CD14-positive monocyte (primary cell): ENCODE results near the gene PDLIM7. TPM values are rescaled to one million over a fixed set of nuclear protein-coding genes. Genes with fewer than 3 reads are reported as not detected.

Experiments used
- DNase-seq, 3 donors: peaks; one replicate each; pipeline ENCODE4 v3.0.0-alpha.2; 2011 to 2022
- H2AFZ ChIP-seq: 2 replicates; pipeline ENCODE4 v1.6.0; 2012; ENCODE audit warnings: mild to moderate bottlenecking, low read depth, low read length, inconsistent platforms; ENCODE audit not compliant: insufficient read depth, poor library complexity, severe bottlenecking
- H3K27ac ChIP-seq, 2 donors: 1 replicate in 1 of 2; 2 replicates in 1 of 2; pipeline ENCODE4 v1.5.1; 2012 to 2013; ENCODE audit warnings: low read length in 2 of 2, control low read depth in 1 of 2, inconsistent platforms in 1 of 2, low read depth in 1 of 2, mild to moderate bottlenecking in 1 of 2
- H3K27me3 ChIP-seq, 2 donors: one replicate each; pipeline versions ENCODE4 v1.6.0 to v1.6.1; 2011 to 2013; ENCODE audit warnings: low read length in 2 of 2; ENCODE audit not compliant: control insufficient read depth in 2 of 2, insufficient read depth in 2 of 2
- H3K36me3 ChIP-seq, 2 donors: replicated peaks in 1 of 2; 1 replicate in 1 of 2; 2 replicates in 1 of 2; pipeline versions ENCODE4 v1.5.1 to v1.6.1; 2012 to 2013; ENCODE audit warnings: low read length in 2 of 2, control low read depth in 1 of 2, inconsistent platforms in 1 of 2, mild to moderate bottlenecking in 1 of 2; ENCODE audit not compliant: insufficient read depth in 2 of 2, control insufficient read depth in 1 of 2
- H3K4me1 ChIP-seq, 2 donors: 1 replicate in 1 of 2; 2 replicates in 1 of 2; pipeline versions ENCODE4 v1.5.1 to v1.6.1; 2012 to 2013; ENCODE audit warnings: low read length in 2 of 2, control low read depth in 1 of 2, inconsistent platforms in 1 of 2, mild to moderate bottlenecking in 1 of 2, moderate library complexity in 1 of 2; ENCODE audit not compliant: insufficient read depth in 2 of 2, control insufficient read depth in 1 of 2
- H3K4me2 ChIP-seq: replicated peaks from 2 replicates; pipeline ENCODE3; 2012; ENCODE audit warnings: low read length, moderate library complexity, mild to moderate bottlenecking; ENCODE audit not compliant: poor library complexity, severe bottlenecking; ENCODE audit errors: extremely low read depth
- H3K4me3 ChIP-seq, 3 experiments: fragments of 200-600 bp in 1 of 3; sonication (generic) in 1 of 3; replicated peaks in 1 of 3; 1 replicate in 2 of 3; 2 replicates in 1 of 3; pipeline ENCODE4 v1.5.1; 2011 to 2013; ENCODE audit warnings: low read length in 3 of 3, mild to moderate bottlenecking in 3 of 3, control low read depth in 2 of 3, low read depth in 2 of 3, inconsistent platforms in 1 of 3, moderate library complexity in 1 of 3
- H3K79me2 ChIP-seq: 2 replicates; pipeline ENCODE4 v1.6.0; 2012; ENCODE audit warnings: mild to moderate bottlenecking, control low read depth, inconsistent platforms, low read length, moderate library complexity; ENCODE audit not compliant: insufficient read depth
- H3K9ac ChIP-seq: 2 replicates; pipeline ENCODE4 v1.6.0; 2017; ENCODE audit warnings: low read length, mild to moderate bottlenecking; ENCODE audit not compliant: insufficient read depth, poor library complexity, severe bottlenecking
- H3K9me3 ChIP-seq, 2 donors: replicated peaks in 1 of 2; 1 replicate in 1 of 2; 2 replicates in 1 of 2; pipeline versions ENCODE4 v1.5.1 to v1.6.1; 2012 to 2013; ENCODE audit warnings: low read length in 2 of 2, control low read depth in 1 of 2; ENCODE audit not compliant: control insufficient read depth in 1 of 2, insufficient read depth in 1 of 2
- H4K20me1 ChIP-seq: 2 replicates; pipeline ENCODE4 v1.6.0; 2012; ENCODE audit warnings: mild to moderate bottlenecking, low read length, control low read depth, moderate library complexity; ENCODE audit not compliant: insufficient read depth
- H3K27ac Mint-ChIP-seq, 7 donors: one replicate each; pipeline ENCODE4 v1.8.0; 2020; ENCODE audit warnings: mild to moderate bottlenecking in 7 of 7, mixed read lengths in 7 of 7, moderate library complexity in 6 of 7, inconsistent platforms in 2 of 7
- H3K27me3 Mint-ChIP-seq, 3 donors: one replicate each; pipeline ENCODE4 v1.8.0; 2021 to 2022; ENCODE audit warnings: low read depth in 3 of 3, mild to moderate bottlenecking in 3 of 3, mixed read lengths in 3 of 3, moderate library complexity in 3 of 3, inconsistent platforms in 1 of 3
- H3K36me3 Mint-ChIP-seq, 2 donors: one replicate each; pipeline ENCODE4 v1.8.0; 2020; ENCODE audit warnings: mixed read lengths in 2 of 2, inconsistent platforms in 1 of 2, mild to moderate bottlenecking in 1 of 2
- H3K4me1 Mint-ChIP-seq: one replicate; pipeline ENCODE4 v1.8.0; 2020; ENCODE audit warnings: mild to moderate bottlenecking, mixed read lengths
- H3K4me3 Mint-ChIP-seq, 2 donors: one replicate each; pipeline ENCODE4 v1.8.0; 2020; ENCODE audit warnings: mild to moderate bottlenecking in 2 of 2, mixed read lengths in 2 of 2, moderate library complexity in 1 of 2
- H3K9me3 Mint-ChIP-seq, 7 donors: one replicate each; pipeline ENCODE4 v1.8.0; 2020 to 2022; ENCODE audit warnings: mixed read lengths in 7 of 7, mild to moderate bottlenecking in 6 of 7, moderate library complexity in 6 of 7, inconsistent platforms in 2 of 7
- WGBS: methylation state at CpG from one replicate; pipeline ENCODE4 v1.1.5; 2013; ENCODE audit warnings: missing lambda C conversion rate; ENCODE audit not compliant: insufficient coverage; 5-methylcytosine and 5-hydroxymethylcytosine counted together
- intact Hi-C, 2 donors: fragments of 100-400 bp; cut with micrococcal nuclease; formaldehyde crosslinking; loops; one replicate each; pipeline versions ENCODE4 v1.15.0 to v1.15.1; 2023
- polyA plus RNA-seq, 3 donors: library from polyadenylated mRNA; depleted of rRNA in 1 of 3; unstranded in 2 of 3; stranded (reverse) in 1 of 3; fragments of 300-500 nt in 2 of 3; fragments of >200 nt in 1 of 3; fragmentation: Illumina TruSeq in 2 of 3; gene quantifications; 1 replicate in 2 of 3; 2 replicates in 1 of 3; pipeline ENCODE4 v1.2.3, GENCODE V29; 2012 to 2021
- TF ChIP-seq, protein P1 (sequence below): fragments of 200-600 bp; IDR thresholded peaks from one replicate; pipeline ENCODE4 v1.8.0; 2022; ENCODE audit warnings: antibody characterized with exemption, mild to moderate bottlenecking

Gene PDLIM7
- polyA plus RNA-seq, 3 donors: 21.6 to 126 (median 27.2) TPM

DNA sequence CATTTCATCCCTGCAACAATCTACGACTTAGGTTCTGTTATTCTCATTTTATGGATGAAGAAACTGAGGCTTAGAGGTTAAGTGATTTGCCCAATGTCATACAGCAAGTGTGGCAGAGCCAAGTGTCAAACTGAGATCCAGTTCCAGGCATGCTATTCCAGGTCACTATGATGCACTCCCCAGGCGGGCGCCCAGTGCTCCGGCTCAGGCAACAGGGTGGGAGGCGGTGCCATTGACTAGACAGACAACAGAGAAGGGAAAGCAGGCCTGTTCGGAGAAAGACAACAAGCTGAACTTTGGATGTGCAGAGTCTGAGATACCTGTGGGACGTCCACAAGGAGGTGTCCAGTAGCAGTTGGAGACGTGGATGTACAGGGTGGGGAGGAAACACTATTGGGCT lies 30.2 kb upstream of the PDLIM7 start:
- TF ChIP-seq, protein P1, sequence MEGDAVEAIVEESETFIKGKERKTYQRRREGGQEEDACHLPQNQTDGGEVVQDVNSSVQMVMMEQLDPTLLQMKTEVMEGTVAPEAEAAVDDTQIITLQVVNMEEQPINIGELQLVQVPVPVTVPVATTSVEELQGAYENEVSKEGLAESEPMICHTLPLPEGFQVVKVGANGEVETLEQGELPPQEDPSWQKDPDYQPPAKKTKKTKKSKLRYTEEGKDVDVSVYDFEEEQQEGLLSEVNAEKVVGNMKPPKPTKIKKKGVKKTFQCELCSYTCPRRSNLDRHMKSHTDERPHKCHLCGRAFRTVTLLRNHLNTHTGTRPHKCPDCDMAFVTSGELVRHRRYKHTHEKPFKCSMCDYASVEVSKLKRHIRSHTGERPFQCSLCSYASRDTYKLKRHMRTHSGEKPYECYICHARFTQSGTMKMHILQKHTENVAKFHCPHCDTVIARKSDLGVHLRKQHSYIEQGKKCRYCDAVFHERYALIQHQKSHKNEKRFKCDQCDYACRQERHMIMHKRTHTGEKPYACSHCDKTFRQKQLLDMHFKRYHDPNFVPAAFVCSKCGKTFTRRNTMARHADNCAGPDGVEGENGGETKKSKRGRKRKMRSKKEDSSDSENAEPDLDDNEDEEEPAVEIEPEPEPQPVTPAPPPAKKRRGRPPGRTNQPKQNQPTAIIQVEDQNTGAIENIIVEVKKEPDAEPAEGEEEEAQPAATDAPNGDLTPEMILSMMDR: no peak
- Mint-ChIP-seq H3K27ac (no peak overlapping the region), H3K4me1 (peaks cover 3% of the 10 kb centered on the region), H3K27me3 (no peaks in the 10 kb centered on the region), H3K36me3 (peaks cover 42 to 52% of the 10 kb centered on the region in 2 donors), H3K9me3 (no peaks in the 10 kb centered on the region), H3K4me3 (no peak overlapping the region)
- Histone ChIP-seq H2AFZ (no peak overlapping the region), H3K27ac (no peak overlapping the region), H3K27me3 (no peaks in the 10 kb centered on the region), H3K9ac (no peak overlapping the region), H3K4me2 (no peak overlapping the region), H4K20me1 (peaks cover 56% of the 10 kb centered on the region), H3K4me3 (no peak overlapping the region), H3K9me3 (no peaks in the 10 kb centered on the region), H3K79me2 (no peaks in the 10 kb centered on the region), H3K4me1 (no peaks in the 10 kb centered on the region), H3K36me3 (peaks cover 90 to 96% of the 10 kb centered on the region in 2 donors)
- WGBS: 99% methylated on average over 7 of the region's 8 CpGs
- DNase-seq: no peak
- intact Hi-C loops: no loop called here

DNA sequence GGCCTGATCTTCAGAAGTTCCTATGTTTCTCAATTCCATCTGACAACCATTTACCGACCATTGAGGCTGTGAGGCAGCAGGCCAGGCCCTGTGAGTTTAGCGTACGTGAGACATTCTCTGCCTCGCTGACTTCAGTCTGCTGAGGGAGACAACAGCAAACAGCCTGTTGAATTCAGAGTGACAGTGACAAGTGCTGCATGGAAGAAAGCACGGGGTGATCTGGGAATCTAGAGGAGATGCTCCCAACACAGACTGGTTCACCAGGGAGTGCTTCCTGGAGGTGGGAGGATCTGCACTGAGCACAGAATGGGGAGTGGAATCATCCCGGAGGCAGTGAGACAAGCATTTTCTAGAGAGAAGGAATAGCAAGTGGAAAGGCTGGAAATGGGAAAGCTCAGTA lies 29.4 kb upstream of the PDLIM7 start:
- Histone ChIP-seq H3K27me3 (no peaks in the 10 kb centered on the region), H2AFZ (no peak overlapping the region), H3K9me3 (no peaks in the 10 kb centered on the region), H3K79me2 (no peaks in the 10 kb centered on the region), H3K4me1 (no peaks in the 10 kb centered on the region), H3K4me2 (no peak overlapping the region), H3K36me3 (peaks cover 89 to 93% of the 10 kb centered on the region in 2 donors), H3K4me3 (no peak overlapping the region), H3K9ac (no peak overlapping the region), H4K20me1 (peaks cover 49% of the 10 kb centered on the region), H3K27ac (no peak overlapping the region)
- DNase-seq: no peak
- 98% methylated on average over 5 of the region's 6 CpGs for WGBS
- Mint-ChIP-seq H3K36me3 (peaks cover 38 to 49% of the 10 kb centered on the region in 2 donors), H3K27me3 (no peaks in the 10 kb centered on the region), H3K27ac (no peak overlapping the region), H3K4me1 (peaks cover 3% of the 10 kb centered on the region), H3K4me3 (no peak overlapping the region), H3K9me3 (no peaks in the 10 kb centered on the region)
- TF ChIP-seq, protein P1: no peak
- intact Hi-C loops: no loop called here
